ENCODE data around the gene FNDC3B.

The FNDC3B gene

GRCh38 chr3:172166890-172167289 lies 127.5 kb downstream of the FNDC3B start:
- no peak for DNase-seq (ENCODE audit: low read depth in 3 of 3)

GRCh38 chr3:172167892-172168648 lies 128.7 kb downstream of the FNDC3B start:
- no peak for DNase-seq (ENCODE audit: low read depth in 3 of 3)

GRCh38 chr3:172170073-172170709 lies 130.8 kb downstream of the FNDC3B start:
- no peak for DNase-seq (ENCODE audit: low read depth in 3 of 3)

GRCh38 chr3:172170841-172171240 lies 131.5 kb downstream of the FNDC3B start:
- no peak for DNase-seq (ENCODE audit: low read depth in 3 of 3)

GRCh38 chr3:172171396-172172075 lies 132.2 kb downstream of the FNDC3B start:
- DNase-seq (ENCODE audit: low read depth in 3 of 3): no peak

GRCh38 chr3:172173316-172174254 lies 134.2 kb downstream of the FNDC3B start:
- no peak for DNase-seq (ENCODE audit: low read depth in 3 of 3)

GRCh38 chr3:172174513-172175253 lies 135.3 kb downstream of the FNDC3B start:
- DNase-seq (ENCODE audit: low read depth in 3 of 3): no peak

GRCh38 chr3:172175254-172175599 lies 135.8 kb downstream of the FNDC3B start:
- DNase-seq (ENCODE audit: low read depth in 3 of 3): no peak

- no peak for DNase-seq (ENCODE audit: low read depth in 3 of 3)
Observed at GRCh38 chr3:172176061-172176770, 136.8 kb downstream of the FNDC3B start.

GRCh38 chr3:172177046-172177445 lies 137.7 kb downstream of the FNDC3B start:
- no peak for DNase-seq (ENCODE audit: low read depth in 3 of 3)

- DNase-seq (ENCODE audit: low read depth in 3 of 3): no peak
Observed at GRCh38 chr3:172177803-172178316, 138.5 kb downstream of the FNDC3B start.

GRCh38 chr3:172179680-172180399 lies 140.5 kb downstream of the FNDC3B start:
- no peak for DNase-seq (ENCODE audit: low read depth in 3 of 3)

GRCh38 chr3:172180473-172180872 lies 141.1 kb downstream of the FNDC3B start:
- DNase-seq (ENCODE audit: low read depth in 3 of 3): no peak

GRCh38 chr3:172181932-172182586 lies 142.7 kb downstream of the FNDC3B start:
- DNase-seq (ENCODE audit: low read depth in 3 of 3): no peak

GRCh38 chr3:172182797-172183196 lies 143.4 kb downstream of the FNDC3B start:
- no peak for DNase-seq (ENCODE audit: low read depth in 3 of 3)

- no peak for DNase-seq (ENCODE audit: low read depth in 3 of 3)
Observed at GRCh38 chr3:172184106-172184822, 144.9 kb downstream of the FNDC3B start.

- DNase-seq (ENCODE audit: low read depth in 3 of 3): no peak
Observed at GRCh38 chr3:172185907-172186306, 146.5 kb downstream of the FNDC3B start.

GRCh38 chr3:172186607-172187006 lies 147.2 kb downstream of the FNDC3B start:
- DNase-seq (ENCODE audit: low read depth in 3 of 3): no peak

All from stimulated activated CD4-positive, alpha-beta T cell treated with anti-CD3 and anti-CD28 coated beads, TNF-alpha, amount 100 ng/mL, for 4 hours (primary cell).